DMS153 treated with DMSO at 0.1 percent for 48 hours (cell line): Measurements from ENCODE around the gene RNF217.
"Not testable (repeated sequence)": the region's sequence is repeated elsewhere in the genome, so short reads cannot be mapped to it uniquely, and the experiment has no call there.

Experiments used
- DNase-seq: peaks from one replicate; lab custom pipeline; 2025; ENCODE audit not compliant: unreplicated experiment; lab: John Stamatoyannopoulos, UW

The RNF217 gene

DNA sequence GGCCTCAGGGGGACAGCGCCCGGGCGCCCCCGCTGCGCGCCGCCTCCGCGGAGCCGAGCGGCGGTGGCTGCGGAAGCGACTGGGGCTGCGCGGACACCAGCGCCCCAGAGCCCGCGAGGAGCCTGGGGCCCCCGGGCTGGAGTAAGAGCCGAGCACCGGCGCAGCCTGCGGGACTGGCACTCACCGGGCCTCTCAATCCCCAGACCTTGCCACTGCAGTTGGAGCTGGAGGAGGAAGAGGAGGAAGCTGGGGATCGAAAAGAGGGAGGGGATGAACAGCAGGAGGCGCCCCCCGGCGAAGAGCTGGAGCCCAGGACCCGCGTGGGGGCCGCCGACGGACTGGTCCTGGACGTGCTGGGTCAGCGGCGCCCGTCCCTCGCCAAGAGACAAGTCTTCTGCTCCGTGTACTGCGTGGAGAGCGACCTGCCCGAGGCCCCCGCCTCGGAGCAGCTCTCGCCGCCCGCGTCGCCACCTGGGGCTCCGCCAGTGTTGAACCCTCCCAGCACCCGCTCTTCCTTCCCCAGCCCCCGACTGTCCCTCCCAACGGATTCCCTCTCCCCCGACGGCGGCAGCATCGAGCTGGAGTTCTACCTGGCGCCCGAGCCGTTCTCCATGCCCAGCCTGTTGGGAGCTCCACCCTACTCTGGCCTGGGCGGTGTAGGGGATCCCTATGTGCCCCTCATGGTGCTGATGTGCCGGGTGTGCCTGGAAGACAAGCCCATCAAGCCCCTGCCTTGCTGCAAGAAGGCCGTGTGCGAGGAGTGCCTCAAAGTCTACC is 590 bp downstream of the RNF217 start:
- peak; percentile 33 for DNase-seq

DNA sequence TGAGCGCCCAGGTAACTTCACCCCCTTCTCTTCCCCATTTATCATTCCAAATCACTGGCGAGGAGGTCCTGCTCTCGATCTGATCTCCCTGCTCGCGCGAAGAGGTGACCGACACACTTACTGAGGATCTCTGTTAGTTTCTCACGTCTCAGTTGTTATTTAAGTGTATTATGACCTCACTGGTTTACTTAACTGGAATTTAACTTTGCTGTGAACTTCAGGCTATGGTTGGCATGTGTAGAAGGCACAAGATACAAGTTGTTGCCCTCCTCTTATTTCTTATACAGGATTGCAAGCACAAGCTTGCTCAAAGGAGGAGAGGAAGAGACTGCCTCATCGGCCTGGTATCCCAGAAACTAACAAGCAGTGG is 1.2 kb downstream of the RNF217 start:
- DNase-seq, result no peak

DNA sequence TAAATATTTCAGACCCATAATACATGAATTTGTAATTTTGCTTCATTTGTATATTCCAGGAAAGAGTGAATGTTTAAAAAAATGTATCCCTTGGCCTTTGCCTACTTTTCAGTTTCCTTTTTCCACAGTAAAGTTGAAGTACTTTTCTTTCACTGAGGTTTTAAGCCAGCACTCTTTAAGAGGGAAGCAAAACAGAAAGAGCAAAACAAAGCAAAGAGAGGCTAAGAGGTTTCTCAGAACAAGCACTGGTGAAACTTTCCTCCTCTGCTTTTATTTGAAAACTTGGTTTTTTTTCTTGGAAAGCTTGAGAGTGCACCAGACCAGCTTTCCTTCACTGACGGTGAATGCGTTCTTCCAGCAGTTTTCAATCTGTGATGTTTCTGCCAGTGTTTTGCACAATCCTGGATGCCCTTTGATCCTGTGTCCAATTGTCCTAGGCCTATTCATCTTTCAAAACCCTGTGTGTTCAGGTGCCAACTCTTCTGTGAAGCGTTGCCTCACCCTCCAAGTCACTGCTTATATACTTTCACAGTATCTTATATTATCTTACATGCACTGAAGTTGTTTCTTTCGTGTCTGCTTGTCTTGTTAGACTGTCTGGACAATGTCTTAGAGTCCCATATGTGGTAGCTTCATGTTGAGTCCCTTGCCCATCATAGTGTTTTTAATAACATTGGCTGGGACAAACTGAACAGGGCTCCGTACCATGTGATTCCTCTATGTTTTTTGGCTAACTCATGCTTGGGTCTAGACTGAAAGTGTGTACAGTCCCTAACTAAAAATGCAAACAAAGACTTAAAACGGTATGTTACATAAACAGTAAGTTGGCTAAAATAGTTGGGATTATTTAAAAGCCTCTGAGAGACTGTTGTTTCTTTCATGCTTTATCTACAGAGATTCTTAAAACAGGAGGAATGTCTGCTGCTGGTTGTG is 1.9 kb downstream of the RNF217 start:
- no peak for DNase-seq

DNA sequence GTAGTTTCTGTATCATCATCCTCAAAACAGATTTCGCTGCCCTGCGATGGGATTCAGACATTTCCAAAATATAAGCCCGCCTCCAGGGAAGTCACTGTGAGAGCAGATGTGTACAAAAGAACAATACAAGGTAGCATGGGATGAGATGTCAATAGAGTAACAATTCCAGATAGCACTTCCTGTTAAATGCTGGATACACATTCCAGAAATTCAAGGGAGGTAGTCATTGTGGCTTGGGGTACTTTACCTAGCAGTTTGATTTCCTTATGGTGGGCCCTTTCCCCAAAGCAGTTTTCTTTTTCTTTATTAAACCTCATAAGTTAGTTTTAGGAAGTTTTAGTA is 2.5 kb downstream of the RNF217 start:
- no peak for DNase-seq

DNA sequence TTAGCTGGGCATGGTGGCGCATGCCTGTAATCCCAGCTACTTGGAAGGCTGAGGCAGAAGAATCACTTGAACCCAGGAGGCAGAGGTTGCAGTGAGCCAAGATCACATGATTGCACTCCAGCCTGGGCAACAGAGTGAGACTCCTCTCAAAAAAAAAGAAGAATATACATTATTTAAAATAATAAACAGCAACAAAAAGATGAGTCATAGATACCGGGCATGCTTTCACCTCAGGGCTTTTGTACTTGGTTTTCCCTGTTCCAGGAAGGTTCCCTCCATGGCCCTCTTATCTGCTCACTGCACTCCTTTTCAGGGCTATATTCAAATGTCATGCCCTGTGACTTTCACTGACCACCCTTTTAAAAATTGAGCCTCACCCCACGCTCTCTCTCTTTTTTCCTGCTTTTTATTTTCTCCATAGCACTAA is 3.2 kb downstream of the RNF217 start:
- not testable (repeated sequence) for DNase-seq

DNA sequence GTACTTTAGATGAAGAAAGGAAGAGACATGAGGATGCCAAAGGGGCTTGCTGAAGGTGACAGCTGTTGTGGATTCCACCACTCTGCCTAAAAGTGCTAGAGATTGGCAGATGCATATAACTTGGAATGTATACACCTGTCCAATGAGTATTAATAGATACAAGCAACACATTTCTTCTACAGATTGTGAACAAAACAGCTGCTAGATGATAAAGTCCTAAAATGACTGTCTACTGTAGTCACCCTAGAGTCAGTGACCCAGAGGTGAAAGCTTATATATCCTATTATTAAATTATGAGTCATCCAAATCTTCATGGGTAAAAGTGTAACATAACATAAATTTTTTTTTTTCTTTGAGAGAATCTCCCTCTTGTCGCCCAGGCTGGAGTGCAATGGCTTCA is 5.2 kb downstream of the RNF217 start:
- no peak for DNase-seq

DNA sequence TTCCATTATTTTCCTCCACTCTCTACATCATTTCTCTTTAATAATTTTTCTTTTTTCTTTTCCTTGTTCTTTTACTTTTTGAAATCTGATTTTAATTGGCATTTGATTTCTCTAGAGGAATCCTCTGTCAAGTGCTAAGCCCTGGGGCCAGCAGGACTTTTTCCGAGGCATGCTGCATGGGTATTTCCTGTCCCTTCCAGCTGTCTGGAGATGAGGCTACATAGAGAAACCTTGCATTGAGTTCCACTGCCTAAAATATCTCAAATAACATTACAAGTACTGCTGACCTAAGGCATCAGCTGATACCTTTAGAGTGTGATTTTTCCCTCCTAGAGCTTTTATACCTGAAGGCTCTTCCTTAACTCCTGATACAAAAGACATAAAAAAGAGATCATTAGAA is 6.2 kb downstream of the RNF217 start:
- no peak for DNase-seq

DNA sequence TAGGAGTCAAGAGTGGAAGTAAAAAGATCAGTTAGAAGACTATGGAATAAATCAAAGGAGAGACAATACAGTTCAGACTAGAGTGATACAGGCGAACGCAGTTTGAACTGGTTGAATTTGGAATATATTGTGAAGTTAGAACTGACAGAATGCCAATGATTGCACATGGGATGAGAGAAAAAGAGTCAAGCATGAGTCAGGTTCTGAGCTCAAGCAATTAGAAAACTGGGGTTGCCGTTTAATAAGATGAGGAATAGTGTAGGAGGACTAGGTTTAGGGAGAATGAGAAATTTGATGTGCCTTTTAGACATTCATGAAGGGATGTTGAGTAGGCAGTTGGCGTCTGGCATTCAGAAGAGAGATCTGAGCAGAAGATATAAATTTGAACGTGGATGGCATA is 8.0 kb downstream of the RNF217 start:
- DNase-seq, result no peak

DNA sequence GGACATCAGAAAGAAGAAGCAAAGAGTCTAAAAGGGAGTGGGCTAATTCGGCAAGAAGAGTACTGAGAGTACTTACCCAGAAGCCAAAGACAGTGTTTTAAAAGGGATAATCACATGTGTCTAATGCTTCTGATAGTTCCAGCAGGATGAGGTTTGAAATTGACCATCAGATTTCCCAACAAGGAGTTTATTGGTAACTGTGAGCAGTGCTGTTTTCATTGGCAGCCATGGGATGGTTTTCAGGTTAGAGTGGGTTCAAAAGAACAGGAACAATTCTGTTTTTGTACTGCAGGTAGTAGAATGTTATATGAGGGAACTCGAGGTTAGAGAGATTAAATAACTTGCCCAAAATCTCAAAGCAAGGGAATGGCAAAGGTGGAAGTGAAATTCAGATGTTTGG is 8.5 kb downstream of the RNF217 start:
- DNase-seq, result no peak

DNA sequence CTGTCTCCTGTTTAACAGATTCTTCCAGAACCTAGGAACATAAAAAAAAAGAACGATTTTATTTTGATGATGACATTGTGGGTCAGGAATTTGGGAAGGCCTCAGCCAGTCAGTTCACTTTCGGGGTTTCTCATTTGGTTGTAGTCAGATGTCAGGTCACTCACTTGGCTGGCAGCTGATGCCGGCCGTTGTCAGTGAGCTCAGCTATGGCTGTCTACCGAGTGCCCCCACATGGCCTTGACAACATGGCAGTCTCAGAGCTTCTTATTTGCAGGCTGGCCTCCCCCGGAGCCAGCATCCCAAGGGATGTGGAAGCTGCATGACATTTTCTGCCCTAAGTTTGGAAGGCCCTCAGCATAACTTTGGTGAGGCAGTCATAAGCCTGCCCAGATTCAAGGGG is 11.5 kb downstream of the RNF217 start:
- DNase-seq, result no peak

DNA sequence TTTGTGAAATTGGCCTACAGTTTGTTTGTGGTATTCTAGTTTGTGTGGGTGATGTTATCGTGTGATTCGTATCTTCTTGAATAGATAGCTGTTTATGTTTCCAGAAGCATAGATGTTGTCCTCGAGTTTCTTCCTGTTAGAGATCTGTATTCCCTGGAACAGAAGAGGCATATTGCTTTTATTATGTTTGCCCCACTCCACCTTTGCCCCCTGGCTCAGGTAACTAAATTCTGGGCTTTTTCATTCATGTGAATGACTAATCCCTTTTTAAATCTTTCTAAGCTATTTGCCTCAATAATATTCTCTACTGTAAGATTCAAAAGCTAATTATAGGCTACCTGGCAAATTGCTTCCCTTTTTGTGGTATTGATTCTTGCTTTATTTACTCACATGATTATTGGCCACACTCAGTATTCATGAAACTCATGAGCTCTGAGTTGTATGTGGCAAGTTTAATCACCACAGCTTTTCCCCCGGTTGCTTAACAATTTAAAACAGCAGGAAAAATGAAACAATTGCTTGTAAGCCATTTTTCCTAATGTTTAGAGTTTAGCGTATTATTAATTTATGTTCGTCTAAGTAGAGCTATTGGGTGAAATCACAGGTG is 12.6 kb downstream of the RNF217 start:
- DNase-seq, result no peak

DNA sequence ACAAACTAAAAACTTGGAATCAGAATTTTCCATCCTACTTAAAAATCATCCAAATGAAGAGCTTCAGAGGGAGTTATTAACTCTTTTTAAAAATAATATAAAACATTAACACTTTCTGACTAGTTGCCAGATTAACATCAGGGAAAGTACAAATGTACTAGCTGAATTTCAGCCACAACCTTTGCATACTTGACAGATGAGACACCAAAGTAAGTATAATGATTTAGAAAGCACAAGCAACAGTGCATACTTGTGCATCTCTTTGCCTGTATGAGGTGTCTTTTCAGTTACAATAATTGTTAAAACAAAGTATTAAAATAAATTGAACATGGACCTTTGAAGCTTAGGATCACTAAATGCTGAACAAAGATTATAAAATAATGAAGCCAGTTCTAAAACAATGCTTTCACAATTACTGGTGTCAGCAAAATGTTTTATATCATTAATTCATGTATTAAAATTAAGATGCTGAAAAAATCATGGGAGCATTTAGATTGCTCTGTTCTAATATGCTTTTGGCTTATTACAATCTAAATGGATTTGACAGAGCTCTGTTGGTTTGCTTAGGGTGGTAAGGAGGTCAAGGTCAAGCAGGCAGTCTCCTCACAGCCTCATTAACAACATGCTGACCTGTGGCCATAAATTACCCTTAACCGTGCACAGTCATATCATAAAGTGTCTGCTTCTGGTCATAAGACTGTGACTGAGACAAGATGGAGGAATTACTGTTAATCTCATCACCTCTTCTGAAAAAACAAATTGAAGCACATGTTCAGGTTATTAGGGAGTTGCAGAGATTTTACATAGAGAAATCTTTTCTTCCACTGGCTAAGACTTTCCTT is 15.1 kb downstream of the RNF217 start:
- DNase-seq, result no peak

DNA sequence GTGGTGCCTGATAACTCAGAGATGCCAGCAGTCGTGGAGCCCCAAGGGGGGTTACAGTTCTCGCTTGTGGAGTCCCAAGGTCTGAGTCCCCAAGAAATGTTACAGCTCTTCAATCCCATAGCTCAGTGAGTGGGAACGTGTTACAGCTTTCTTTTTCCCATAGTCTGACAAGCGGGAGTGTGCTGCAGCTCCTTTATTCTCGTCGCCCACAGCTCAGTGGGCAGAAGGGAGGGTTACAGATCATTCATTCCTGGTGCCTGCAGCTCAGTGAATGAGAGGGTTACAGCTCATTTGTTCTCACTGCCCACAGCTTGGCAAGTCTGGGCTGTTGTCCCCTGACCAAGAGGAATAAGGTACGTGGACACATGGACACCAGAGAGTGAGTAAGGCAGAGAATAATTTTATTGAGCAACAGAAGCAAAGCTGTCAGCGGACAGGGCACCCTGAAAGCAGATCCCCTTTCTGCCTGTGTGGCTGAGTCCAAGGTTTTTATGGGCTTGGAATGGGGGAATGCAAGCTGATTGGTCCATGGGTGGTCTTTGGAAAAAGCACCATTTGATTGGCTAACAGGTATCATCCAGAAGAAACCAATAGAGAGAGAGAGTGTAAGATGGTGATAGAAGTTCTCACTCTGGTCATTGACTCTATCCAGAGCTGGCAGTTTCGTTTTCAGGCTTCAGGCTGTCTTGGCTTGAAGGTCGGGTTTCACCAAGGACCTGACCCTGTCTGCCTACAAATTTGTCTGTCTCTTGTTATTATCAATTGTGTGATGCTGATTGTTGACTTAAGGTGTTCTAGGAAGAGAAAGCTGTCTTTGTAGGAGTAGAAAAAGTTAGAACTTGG is 16.4 kb downstream of the RNF217 start:
- no peak for DNase-seq

DNA sequence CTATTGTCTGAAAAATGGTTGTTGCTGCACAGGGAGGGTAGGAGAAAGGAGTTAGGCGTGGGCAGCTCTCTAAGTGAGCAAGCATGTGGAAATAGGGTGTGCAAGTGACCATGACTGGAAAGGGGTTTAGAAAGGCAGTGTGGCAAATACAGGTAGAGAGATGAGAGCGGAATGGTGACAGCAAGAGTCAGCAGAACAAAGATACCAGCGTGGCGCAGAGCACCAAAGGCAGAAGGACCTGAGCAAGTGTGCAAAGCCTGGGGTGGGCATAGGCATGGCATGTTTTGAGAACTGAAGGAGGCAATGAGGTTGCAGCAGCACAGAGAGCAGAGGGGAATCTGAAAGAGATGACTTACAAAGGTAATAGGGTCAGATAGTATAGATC is 17.0 kb downstream of the RNF217 start:
- DNase-seq, result no peak

DNA sequence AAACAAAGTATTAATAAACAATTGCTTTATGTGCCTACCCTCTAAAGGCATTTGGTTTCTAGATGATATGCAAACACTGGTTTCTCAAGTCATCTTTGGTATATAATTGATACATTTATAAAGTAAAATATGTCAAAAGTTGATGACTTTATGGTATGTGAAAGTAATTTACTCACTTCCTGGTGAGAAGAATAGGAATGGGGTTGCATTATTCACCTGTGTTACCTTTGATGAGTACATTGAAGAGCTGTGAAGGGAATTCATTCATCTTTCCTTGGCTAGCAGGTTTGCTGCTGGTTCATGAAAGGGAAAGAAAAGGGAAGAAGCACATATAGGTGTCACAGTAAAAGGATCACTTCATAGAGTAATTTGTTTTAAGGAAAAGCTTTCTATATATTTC is 20.4 kb downstream of the RNF217 start:
- no peak for DNase-seq

DNA sequence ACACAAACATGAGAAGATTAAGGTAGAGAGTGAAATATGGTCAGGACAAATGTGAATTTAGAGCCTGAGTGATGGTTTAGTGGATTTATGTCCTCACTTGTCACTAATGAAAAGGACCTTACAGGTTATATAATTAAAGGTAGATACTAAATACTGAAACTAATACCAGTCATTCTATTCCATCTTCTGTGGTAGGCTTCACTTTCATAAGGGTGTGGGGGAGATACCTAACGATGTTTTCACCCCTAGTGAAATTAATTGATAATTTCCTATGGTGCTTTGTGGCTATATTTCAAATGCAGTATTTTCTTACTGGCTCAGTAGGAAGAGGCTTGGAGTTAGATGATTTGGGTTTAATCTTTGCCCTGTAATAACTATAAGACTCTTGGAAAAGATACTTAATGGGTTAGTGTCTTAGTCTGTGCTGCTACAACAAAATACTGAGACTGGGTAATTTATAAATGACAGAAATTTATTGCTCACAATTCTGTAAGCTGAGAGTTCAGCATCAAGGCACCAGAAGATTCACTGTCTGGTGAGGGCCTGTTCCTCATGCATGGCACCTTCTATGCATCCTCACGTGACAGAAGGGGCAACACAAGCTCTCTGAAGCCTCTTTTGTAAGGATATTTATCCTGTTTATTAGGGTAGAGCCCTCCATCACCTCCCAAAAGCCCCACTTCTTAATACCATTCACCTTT is 21.3 kb downstream of the RNF217 start:
- no peak for DNase-seq

DNA sequence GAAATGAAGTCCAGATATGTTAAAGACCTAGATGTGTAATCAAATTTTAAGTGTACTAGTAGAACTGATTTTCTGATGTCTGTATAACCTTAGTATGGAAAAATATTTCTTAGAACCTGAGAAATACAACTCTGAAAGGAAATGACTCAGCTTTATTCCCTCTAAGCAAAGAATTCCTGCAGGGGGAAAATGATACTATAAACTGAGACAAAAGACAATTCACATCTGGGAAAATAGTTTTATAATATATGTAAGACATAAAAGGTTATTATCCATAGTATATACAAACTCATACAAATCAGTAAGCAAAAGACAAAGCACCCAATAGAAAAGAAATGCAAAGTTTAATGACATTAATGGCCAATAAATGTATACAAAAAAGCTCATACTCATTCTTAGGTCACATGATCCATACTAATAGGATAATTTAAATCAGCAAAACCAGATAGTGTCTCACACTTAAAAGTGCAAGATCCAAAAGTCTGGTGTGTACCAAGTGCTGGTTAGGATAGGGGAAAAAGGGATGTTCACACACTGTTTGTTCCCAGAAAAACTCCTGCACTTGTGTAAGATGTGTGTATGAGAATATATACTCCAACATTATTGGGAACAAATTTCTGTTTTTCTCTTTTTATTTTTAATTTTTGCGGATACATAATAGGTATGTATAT is 22.6 kb downstream of the RNF217 start:
- DNase-seq, result no peak

DNA sequence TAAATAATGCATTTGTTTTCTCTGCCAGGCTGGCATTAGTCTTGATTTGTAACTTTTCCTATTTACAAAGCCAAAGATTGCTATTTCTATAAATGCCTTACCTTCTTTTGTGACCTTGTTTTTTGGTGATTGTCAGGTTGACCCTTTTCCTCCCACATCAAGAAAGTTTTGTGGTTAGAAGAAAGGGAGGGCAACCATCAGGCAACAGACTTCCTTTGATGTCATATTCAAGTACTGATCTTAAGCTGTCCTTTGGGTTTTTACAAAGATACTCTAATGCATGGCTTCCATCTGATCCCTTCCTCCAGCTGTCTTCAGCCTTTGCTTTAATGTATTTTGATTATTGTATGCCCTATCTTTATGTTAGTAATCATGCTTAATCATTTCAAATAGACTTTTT is 23.9 kb downstream of the RNF217 start:
- no peak for DNase-seq

DNA sequence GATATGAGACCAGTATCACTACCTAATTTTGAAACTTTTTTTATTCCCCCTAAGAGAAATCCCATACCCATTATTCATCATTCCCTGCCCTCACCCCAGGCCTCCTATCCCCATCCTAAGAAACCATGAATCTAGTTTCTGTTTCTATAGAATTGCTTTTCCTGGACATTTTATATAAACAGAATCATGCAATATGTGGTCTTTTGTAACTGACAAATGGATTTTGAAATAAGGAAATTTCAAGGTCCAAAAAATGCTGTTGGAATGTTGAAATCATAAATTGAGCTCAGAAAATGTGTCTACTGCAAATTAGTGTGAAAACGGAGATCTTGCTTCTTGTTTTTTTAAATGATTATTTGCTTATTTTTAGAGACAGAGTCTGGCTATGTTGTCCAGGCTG is 25.1 kb downstream of the RNF217 start:
- no peak for DNase-seq
